SH-SY5Y (cell line): ENCODE data around the gene PATJ.

Experiments
- GATA2 ChIP-seq: IDR thresholded peaks from 2 replicates; pipeline ENCODE4 v1.6.1; 2011; ENCODE audit warnings: mild to moderate bottlenecking, low read depth, low read length
- GATA3 ChIP-seq: IDR thresholded peaks from 2 replicates; pipeline ENCODE4 v1.6.1; 2011; ENCODE audit warnings: low read depth, mild to moderate bottlenecking, low read length, moderate library complexity

DNA sequence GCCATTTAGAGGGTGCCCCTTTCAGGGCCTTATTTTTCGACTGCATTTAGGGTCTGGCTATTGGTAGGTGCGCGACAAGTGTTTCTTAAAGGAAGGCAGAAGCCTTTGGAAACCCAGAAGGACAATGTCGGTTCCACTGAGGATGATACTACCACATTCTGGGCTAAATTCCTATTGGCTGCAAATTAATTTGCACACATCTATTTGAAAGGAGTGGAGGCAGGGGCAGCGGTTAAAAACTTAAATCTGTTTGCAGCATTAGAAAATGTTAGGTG is 1.1 kb downstream of the PATJ start:
- TF ChIP-seq GATA2 (no peak), GATA3 (no peak)
